MM.1S (cell line): ENCODE measurements around the gene LBHD1.
A peak's percentile ranks its signal among the peaks of the same experiment; 100 is the strongest.

ENCODE experiments used
- DNase-seq: peaks from one replicate; pipeline ENCODE4 v3.0.0-alpha.2; 2015
- H2AFZ ChIP-seq: fragments of 300-600 bp; sonication (generic); 2 replicates; pipeline ENCODE4 v1.6.0; 2016; ENCODE audit warnings: antibody characterized with exemption, low read length
- H3F3A ChIP-seq: fragments of 300-600 bp; sonication (generic); 2 replicates; pipeline ENCODE4 v1.6.1; 2016; ENCODE audit warnings: mild to moderate bottlenecking, antibody characterized with exemption, low read length, moderate library complexity, mixed read lengths; ENCODE audit not compliant: insufficient read depth
- H3K27ac ChIP-seq: fragments of 300-600 bp; sonication (generic); 2 replicates; pipeline ENCODE4 v1.5.1; 2016; ENCODE audit warnings: mild to moderate bottlenecking, low read length
- H3K27me3 ChIP-seq: fragments of 300-600 bp; sonication (generic); replicated peaks from 2 replicates; pipeline ENCODE4 v1.6.0; 2016; ENCODE audit warnings: low read length; ENCODE audit not compliant: insufficient read depth
- H3K36me3 ChIP-seq: fragments of 300-600 bp; sonication (generic); replicated peaks from 2 replicates; pipeline ENCODE4 v1.6.1; 2016; ENCODE audit warnings: mild to moderate bottlenecking, low read length, mixed read lengths; ENCODE audit not compliant: insufficient read depth
- H3K4me1 ChIP-seq: fragments of 300-600 bp; sonication (generic); 2 replicates; pipeline ENCODE4 v1.6.1; 2016; ENCODE audit warnings: low read length, mixed read lengths
- H3K4me2 ChIP-seq: fragments of 300-600 bp; sonication (generic); 2 replicates; pipeline ENCODE4 v1.6.0; 2016; ENCODE audit warnings: low read depth, low read length
- H3K4me3 ChIP-seq: fragments of 300-600 bp; sonication (generic); 2 replicates; pipeline ENCODE4 v1.5.1; 2016; ENCODE audit warnings: low read length, mixed read lengths
- H3K79me2 ChIP-seq: fragments of 300-600 bp; sonication (generic); 2 replicates; pipeline ENCODE4 v1.6.1; 2016; ENCODE audit warnings: mixed run types, low read length, mixed read lengths
- H3K9ac ChIP-seq: fragments of 300-600 bp; sonication (generic); 2 replicates; pipeline ENCODE4 v1.6.1; 2016; ENCODE audit warnings: low read length, mixed read lengths
- H3K9me2 ChIP-seq: fragments of 300-600 bp; sonication (generic); replicated peaks from 2 replicates; pipeline ENCODE4 v1.6.1; 2016; ENCODE audit warnings: mild to moderate bottlenecking, low read length, mixed read lengths; ENCODE audit not compliant: insufficient read depth
- H3K9me3 ChIP-seq: fragments of 300-600 bp; sonication (generic); replicated peaks from 2 replicates; pipeline ENCODE4 v1.6.1; 2016; ENCODE audit warnings: mild to moderate bottlenecking, low read length, mixed read lengths; ENCODE audit not compliant: insufficient read depth
- H4K20me1 ChIP-seq: fragments of 300-600 bp; sonication (generic); 2 replicates; pipeline ENCODE4 v1.6.1; 2016; ENCODE audit warnings: mild to moderate bottlenecking, low read length, moderate library complexity, mixed read lengths; ENCODE audit not compliant: insufficient read depth
- CTCF ChIP-seq: fragments of 300-600 bp; sonication (generic); IDR thresholded peaks from 2 replicates; pipeline ENCODE4 v1.5.1; 2016; ENCODE audit warnings: antibody characterized with exemption, low read length, mixed read lengths
- EZH2 ChIP-seq: fragments of 300-600 bp; sonication (generic); optimal IDR thresholded peaks from 2 replicates; pipeline ENCODE3; 2017; ENCODE audit warnings: low read depth, mild to moderate bottlenecking, antibody characterized with exemption, low read length, mixed read lengths
- EZH2phosphoT487 ChIP-seq: fragments of 300-600 bp; sonication (generic); IDR thresholded peaks from 2 replicates; pipeline ENCODE4 v1.6.1; 2018; ENCODE audit warnings: antibody characterized with exemption, low read length

Gene LBHD1

GRCh38 chr11:62669420-62670161 lies 2.5 kb downstream of the LBHD1 start:
- H3K4me2 ChIP-seq, result no peak overlapping the region
- no peak overlapping the region for H3K9ac ChIP-seq
- no peaks in the 10 kb centered on the region; the same call in 1 of the 2 replicates for H3K36me3 ChIP-seq
- H2AFZ ChIP-seq, result no peak overlapping the region
- no peaks in the 10 kb centered on the region for H3K27me3 ChIP-seq
- no peaks in the 10 kb centered on the region for H3K9me3 ChIP-seq
- no peak for TF ChIP-seq EZH2
- no peak for TF ChIP-seq CTCF
- no peak for TF ChIP-seq EZH2phosphoT487
- peaks cover 56% of the 10 kb centered on the region for H3F3A ChIP-seq
- no peak for DNase-seq
- H3K79me2 ChIP-seq, result peaks cover 63% of the 10 kb centered on the region
- no peak overlapping the region for H3K27ac ChIP-seq
- no peaks in the 10 kb centered on the region for H4K20me1 ChIP-seq
- H3K4me1 ChIP-seq, result peaks cover 13% of the 10 kb centered on the region
- no peak overlapping the region for H3K4me3 ChIP-seq
- H3K9me2 ChIP-seq, result no peaks in the 10 kb centered on the region

GRCh38 chr11:62667460-62667859 lies 4.6 kb downstream of the LBHD1 start:
- no peak for TF ChIP-seq EZH2phosphoT487
- TF ChIP-seq CTCF, result no peak
- TF ChIP-seq EZH2, result no peak
- Histone ChIP-seq H3K4me3 (no peak overlapping the region), H4K20me1 (no peaks in the 10 kb centered on the region), H3K36me3 (no peaks in the 10 kb centered on the region; the same call in 1 of the 2 replicates), H3K79me2 (peaks cover 53% of the 10 kb centered on the region), H3K9me2 (no peaks in the 10 kb centered on the region), H3K4me1 (peaks cover 5% of the 10 kb centered on the region; the same call in 1 of the 2 replicates), H3K27me3 (no peaks in the 10 kb centered on the region), H3K9ac (no peak overlapping the region), H3K4me2 (no peak overlapping the region), H3F3A (peaks cover 53% of the 10 kb centered on the region), H2AFZ (no peak overlapping the region), H3K9me3 (no peaks in the 10 kb centered on the region), H3K27ac (no peak overlapping the region)
- no peak for DNase-seq

DNA sequence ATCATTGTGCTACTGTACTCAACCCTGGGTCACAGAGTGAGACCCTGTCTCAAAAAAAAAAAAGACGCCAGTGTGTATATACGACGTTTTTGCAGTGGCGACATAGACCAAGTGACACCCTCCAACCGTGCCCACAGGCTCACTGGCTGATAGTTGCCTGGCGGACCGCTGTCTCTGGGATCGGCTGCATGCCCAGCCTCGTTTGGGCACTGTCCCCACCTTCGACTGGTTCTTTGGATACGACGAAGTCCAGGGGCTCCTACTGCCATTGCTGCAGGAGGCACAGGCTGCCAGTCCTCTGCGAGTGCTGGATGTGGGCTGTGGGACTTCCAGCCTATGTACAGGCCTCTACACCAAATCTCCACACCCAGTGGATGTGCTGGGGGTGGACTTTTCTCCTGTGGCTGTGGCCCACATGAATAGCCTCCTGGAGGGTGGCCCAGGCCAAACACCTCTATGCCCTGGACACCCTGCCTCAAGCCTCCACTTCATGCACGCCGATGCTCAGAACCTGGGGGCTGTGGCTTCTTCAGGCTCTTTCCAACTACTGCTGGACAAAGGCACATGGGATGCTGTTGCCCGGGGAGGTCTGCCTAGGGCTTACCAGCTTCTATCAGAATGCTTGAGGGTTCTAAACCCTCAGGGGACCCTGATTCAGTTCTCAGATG lies 5.7 kb downstream of the LBHD1 start:
- Histone ChIP-seq H3K27ac (no peak overlapping the region), H2AFZ (no peak overlapping the region), H3K27me3 (no peaks in the 10 kb centered on the region), H3K9me2 (no peaks in the 10 kb centered on the region), H4K20me1 (no peaks in the 10 kb centered on the region), H3F3A (peaks cover 46% of the 10 kb centered on the region), H3K36me3 (no peaks in the 10 kb centered on the region; the same call in 1 of the 2 replicates), H3K9me3 (no peaks in the 10 kb centered on the region), H3K4me3 (peak overlapping the region; percentile 97; the same call in 1 of the 2 replicates), H3K79me2 (peaks cover 43% of the 10 kb centered on the region), H3K9ac (no peak overlapping the region; the same call in 1 of the 2 replicates), H3K4me1 (peaks cover 5% of the 10 kb centered on the region; the same call in 1 of the 2 replicates), H3K4me2 (peak overlapping the region; percentile 70; the same call in 1 of the 2 replicates)
- TF ChIP-seq EZH2phosphoT487 (no peak), EZH2 (no peak), CTCF (no peak)
- no peak for DNase-seq
